Bronchial epithelial cell (primary cell): ENCODE measurements around the gene UPK2. TPM values are rescaled to one million over a fixed set of nuclear protein-coding genes. Genes with fewer than 3 reads are reported as not detected.

ENCODE experiments used
- DNase-seq: peaks from one replicate; pipeline ENCODE4 v3.0.0-alpha.2; 2010; ENCODE audit warnings: low read depth
- FAIRE-seq: peaks from 2 replicates; lab custom pipeline; 2011; peaks lifted over from hg19 to GRCh38; lab: Jason Lieb, UNC
- H3K27me3 ChIP-seq: 2 replicates; pipeline ENCODE4 v1.5.1; 2011; ENCODE audit warnings: low read length; ENCODE audit not compliant: control insufficient read depth, insufficient read depth
- H3K36me3 ChIP-seq: 2 replicates; pipeline ENCODE4 v1.5.1; 2011; ENCODE audit warnings: low read length; ENCODE audit not compliant: control insufficient read depth, insufficient read depth
- H3K4me3 ChIP-seq: 2 replicates; pipeline ENCODE4 v1.5.1; 2011; ENCODE audit warnings: mild to moderate bottlenecking, low read depth, low read length, control low read depth
- total RNA-seq: library from RNA; depleted of rRNA; stranded (reverse); fragments of >200 nt; gene quantifications from 2 replicates; pipeline ENCODE4 v1.2.1, GENCODE V29; 2014
- TF ChIP-seq, protein P1 (sequence below): IDR thresholded peaks from 2 replicates; pipeline ENCODE4 v1.5.1; 2011; ENCODE audit warnings: mild to moderate bottlenecking, moderate library complexity, low read length, control low read depth, inconsistent platforms; ENCODE audit not compliant: insufficient read depth, severe bottlenecking

UPK2 gene
- total RNA-seq, 1 donor from 2014 or later = not detected

DNA sequence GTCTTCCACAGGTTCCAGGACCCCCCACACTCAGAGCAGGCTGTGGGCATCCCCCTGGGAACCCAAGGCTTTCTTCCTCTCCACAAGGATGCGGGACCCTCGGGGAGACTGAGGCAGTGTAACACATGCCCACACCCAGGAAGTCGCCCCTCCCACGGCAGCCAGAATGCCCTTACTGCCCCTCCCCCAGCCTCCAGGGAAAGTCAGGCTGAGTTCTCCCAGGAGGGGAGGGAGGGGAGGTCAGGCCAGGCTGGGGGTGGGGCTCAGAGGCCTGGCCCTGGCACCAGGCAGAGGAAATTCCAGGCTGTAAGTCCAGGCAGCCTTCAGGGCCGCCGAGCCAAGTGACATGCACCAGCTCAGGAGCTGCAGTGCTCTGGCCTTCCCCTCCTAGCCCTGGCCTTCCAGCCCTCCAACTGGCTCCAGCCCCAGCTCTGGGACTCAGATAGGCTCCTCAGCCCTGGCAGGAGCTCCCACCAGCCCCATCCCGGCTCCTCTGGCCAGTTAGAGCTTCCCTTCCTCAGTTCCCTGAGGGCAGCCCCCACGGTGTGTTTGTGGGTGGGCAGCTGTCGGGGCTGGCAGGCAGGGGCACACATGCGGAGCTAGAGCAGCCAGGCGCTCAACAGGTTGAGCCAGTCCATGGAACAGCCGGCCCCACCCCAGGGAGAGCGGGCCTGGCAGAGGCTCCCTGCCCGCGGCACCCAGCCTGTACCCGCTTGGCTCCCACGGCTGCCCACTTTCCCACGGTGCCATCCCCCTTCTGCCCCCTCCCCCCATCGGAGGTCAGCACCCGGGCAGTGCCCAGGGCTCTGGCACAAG is 34.0 kb upstream of the UPK2 start:
- Histone ChIP-seq H3K36me3 (peaks cover 13% of the 10 kb centered on the region), H3K4me3 (peak overlapping the region; percentile 87), H3K27me3 (no peaks in the 10 kb centered on the region)
- TF ChIP-seq, protein P1, sequence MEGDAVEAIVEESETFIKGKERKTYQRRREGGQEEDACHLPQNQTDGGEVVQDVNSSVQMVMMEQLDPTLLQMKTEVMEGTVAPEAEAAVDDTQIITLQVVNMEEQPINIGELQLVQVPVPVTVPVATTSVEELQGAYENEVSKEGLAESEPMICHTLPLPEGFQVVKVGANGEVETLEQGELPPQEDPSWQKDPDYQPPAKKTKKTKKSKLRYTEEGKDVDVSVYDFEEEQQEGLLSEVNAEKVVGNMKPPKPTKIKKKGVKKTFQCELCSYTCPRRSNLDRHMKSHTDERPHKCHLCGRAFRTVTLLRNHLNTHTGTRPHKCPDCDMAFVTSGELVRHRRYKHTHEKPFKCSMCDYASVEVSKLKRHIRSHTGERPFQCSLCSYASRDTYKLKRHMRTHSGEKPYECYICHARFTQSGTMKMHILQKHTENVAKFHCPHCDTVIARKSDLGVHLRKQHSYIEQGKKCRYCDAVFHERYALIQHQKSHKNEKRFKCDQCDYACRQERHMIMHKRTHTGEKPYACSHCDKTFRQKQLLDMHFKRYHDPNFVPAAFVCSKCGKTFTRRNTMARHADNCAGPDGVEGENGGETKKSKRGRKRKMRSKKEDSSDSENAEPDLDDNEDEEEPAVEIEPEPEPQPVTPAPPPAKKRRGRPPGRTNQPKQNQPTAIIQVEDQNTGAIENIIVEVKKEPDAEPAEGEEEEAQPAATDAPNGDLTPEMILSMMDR = no peak
- no peak for FAIRE-seq
- DNase-seq = peak; percentile 61

DNA sequence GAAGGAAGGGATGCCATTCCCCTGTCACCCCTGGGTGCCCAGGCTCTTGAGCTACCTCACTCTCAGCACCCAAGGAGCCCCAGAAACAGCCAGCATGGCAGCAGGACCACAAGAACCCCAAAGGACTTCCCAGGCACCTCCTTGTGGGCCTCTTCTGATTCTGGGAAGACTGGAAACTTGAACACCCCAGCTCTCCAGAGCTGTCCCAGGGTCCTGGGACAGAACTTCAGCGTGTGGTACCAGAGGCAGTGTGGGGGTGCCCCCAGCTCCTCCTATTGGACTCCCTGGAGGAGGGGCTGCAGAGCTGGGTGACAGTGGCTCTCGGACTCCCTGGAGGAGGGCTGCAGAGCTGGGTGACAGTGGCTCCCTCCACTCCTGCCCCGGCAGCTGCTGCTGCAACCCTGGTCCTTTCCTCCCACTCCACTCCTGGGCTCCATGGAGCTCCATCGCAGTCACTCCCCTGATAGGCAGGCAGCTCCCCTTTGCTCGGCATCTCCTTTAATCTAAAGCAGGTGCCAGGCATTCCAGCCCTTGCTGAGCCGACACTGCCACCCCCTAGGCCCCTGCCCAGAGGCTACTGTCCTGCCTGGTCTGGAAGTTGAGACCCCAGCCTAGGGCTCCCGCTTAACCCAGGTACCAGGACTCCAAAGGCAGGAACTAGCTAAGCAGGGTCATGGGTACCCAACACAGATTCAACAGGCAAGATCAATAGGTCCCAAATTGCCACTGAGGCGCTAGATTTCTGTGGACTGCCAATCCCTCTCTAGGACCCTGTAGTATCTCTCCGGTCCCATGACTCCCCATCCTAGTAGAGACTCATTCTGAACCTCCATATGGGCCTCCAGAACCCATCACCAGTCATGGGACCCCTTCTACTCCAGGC is 33.1 kb upstream of the UPK2 start:
- no peaks in the 10 kb centered on the region for H3K27me3 ChIP-seq
- no peak for FAIRE-seq
- DNase-seq = no peak
- TF ChIP-seq, protein P1 = no peak
- peak overlapping the region; percentile 87 for H3K4me3 ChIP-seq
- peaks cover 11% of the 10 kb centered on the region for H3K36me3 ChIP-seq

DNA sequence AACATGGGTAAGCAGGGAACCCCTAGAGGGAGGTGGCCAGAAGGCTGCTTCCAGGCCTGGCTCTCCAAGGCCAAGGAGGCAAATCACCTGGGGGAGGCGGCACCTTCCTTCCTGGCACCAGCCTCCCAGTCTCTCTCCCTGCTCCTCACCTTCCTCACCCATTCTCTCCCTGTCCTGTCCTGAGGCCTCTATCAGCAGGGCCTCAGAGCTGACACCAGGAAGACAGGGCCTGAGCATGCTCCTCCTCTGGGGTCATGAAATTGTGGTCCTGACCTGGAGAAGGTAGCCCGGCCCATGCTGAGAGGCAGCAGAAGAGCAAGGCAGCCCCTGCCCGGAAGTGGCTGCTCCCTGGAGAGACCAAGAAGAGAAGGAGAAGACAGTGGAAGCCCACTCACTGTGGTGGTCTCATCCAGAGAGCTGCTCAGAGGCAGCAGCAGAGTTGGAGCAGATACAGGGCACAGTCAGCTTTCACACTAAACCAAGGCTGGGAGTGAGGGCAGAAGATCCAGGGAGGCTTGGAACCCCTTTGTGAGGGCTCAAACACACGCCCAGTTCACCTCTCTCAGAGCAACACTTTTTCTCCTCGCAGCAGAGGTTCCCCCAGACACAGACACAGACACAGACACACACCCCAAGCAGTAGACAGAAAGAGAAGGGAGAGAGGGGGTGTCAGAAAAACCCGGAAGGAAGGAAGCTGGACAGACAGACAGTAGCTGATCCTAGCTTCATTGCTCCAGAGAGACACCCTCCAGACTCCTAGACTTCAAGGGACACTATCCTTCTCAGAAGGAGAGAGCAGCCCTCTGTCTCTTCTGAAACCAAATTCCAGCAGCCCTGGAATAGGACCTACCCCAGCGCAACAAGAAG is 32.1 kb upstream of the UPK2 start:
- no peak for DNase-seq
- TF ChIP-seq, protein P1 = no peak
- Histone ChIP-seq H3K4me3 (peak overlapping the region; percentile 87), H3K36me3 (peaks cover 8% of the 10 kb centered on the region), H3K27me3 (no peaks in the 10 kb centered on the region)
- no peak for FAIRE-seq

DNA sequence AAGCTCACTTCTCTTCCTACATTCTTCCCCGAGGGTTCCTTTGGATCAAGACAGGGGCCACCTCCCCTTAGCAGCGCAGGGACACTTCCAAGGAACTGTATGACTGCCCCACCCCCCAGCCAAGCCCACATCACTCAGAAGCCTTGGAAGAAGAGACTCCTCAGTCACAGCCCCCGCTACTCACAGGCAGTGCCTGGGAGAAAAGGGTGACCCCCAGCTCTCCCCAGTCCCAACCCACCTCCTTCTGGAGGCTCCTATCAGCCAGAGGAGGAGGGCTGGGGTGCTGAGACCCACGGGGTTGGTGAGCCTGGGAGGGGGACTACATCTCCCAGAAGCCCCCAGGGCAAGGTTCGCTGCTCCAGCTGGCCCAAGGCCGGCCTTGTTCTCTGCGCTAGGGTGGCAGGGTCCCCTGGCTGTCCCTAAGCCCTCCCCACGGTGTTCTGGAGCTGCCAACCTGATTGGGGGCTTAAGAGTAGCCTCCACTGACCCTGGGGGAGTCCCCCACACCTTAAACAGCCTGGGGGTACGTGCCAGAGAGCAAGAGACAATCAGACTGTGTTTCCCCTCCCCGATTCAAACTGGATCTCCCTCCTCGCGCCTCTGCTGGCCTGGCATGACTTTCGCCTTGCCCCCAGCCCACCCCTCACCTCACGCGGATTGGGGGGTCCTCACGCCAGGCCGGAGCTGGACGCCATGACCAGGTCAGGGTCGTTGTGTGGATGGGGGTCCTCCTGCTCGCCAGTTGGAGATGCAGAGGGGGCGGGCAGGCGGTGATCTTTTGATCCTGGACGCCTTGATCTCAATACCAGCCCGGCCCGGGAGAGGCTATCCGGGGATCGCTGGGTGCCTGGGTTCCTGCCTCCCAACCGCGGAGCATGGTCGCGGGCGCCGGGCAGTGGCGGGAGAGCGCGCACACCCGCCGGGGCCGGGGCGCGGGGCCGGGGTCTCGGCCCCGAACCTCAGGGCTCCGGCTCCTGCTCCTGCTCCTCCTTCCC is 31.2 kb upstream of the UPK2 start:
- DNase-seq (no peak), FAIRE-seq (no peak)
- peak overlapping the region; percentile 87 for H3K4me3 ChIP-seq
- no peaks in the 10 kb centered on the region for H3K27me3 ChIP-seq
- H3K36me3 ChIP-seq = peaks cover 8% of the 10 kb centered on the region
- TF ChIP-seq, protein P1 = no peak
